HG03442 (cell line): ENCODE results near the gene KCND3.

Experiments
- ATAC-seq: cut with Tn5 transposase; IDR thresholded peaks from one replicate; pipeline ENCODE4 v1.9.1; 2021; ENCODE audit warnings: mild to moderate bottlenecking, moderate library complexity; ENCODE audit not compliant: unreplicated experiment

KCND3 gene

GRCh38 chr1:111884772-111885443 lies 104.6 kb downstream of the KCND3 start:
- no peak for ATAC-seq

GRCh38 chr1:111882986-111883560 lies 106.4 kb downstream of the KCND3 start:
- ATAC-seq: no peak

DNA sequence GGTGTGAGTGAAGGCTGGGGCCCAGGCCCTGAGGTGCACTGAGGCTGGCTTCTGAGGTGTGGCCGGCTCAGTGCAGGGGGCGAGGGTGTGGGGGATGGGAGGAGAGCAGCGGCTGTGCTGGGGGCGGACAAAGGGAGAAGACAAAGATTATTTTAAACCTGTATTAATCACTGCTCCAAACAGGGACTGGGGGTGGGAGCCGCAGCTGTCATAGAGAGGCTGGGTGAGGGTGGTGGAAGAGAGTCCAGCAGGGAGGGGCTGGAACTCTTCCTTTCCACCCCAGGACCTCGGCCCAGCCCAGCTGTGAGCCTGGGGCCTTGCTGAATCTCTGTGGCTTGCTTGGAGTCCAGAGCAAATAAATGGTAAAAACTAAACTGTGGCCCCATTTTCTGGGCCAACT lies 106.9 kb downstream of the KCND3 start:
- no peak for ATAC-seq

GRCh38 chr1:111880881-111881837 lies 108.3 kb downstream of the KCND3 start:
- no peak for ATAC-seq

DNA sequence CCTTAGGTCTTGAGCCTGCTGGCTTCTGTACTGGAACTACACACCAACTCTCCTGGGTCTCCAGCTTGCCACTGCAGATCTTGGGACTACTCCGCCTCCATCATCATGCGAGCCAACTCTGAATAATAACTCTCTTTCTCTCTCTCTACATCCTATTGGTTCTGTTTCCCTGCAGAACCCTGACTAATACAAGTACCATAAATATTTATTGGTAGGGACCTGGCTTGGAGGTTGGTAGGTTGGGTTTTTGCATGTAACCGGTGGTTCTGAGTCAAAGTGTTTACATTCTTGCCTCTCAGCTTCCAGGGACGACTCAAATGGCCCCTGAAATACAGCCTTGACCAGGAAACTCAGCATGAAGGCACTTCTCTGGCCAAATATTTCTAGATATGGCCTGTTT lies 110.4 kb downstream of the KCND3 start:
- ATAC-seq: no peak

DNA sequence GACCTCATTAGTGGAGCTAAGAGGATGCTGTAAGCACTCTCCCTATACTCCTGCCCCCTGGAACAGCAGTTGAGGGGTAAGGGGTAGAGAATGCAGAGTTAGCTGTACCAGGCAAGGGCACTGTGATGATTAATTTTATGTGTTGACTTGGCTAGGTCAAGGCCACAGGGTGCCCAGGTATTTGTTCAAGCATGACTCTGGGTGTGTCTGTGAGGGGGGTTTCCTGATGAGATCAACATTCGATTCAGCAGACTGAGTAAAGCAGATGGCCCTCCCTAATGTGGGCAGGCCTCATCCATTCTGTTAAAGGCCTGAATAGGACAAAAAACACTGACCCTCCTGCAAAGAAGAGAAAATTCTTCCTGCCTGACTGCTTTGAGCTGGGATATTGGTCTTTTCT lies 110.8 kb downstream of the KCND3 start:
- ATAC-seq: no peak

- ATAC-seq: no peak
These were observed 111.4 kb downstream of the KCND3 start for GRCh38 chr1:111878091-111878490.

DNA sequence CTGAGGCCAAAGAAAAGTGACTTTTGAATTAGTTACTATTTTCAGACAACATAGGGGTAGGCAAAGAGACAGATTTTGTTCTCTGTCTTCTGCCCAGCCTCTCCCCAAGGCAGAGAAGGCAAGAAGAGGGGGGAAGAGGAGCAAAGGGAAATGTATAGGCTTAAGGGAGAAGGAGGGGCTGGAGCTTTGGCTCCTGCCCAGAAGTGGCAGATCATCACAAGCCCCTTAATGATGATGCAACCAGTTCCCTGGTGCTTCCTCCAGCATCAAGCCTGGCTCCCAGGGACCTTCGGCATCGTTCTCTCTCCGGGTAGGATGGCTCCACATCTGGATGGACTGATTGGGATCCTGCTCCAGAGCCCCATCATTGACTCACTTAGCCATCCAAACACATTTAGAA lies 112.8 kb downstream of the KCND3 start:
- no peak for ATAC-seq

GRCh38 chr1:111875640-111876039 lies 113.8 kb downstream of the KCND3 start:
- ATAC-seq: no peak

GRCh38 chr1:111873460-111874030 lies 115.9 kb downstream of the KCND3 start:
- ATAC-seq: no peak

- ATAC-seq: no peak
These were observed 119.3 kb downstream of the KCND3 start for GRCh38 chr1:111870181-111870580.

- no peak for ATAC-seq
These were observed 121.5 kb downstream of the KCND3 start for GRCh38 chr1:111867868-111868440.

GRCh38 chr1:111864862-111865261 lies 124.6 kb downstream of the KCND3 start:
- ATAC-seq: no peak

- no peak for ATAC-seq
These were observed 126.1 kb downstream of the KCND3 start for GRCh38 chr1:111863401-111863800.

DNA sequence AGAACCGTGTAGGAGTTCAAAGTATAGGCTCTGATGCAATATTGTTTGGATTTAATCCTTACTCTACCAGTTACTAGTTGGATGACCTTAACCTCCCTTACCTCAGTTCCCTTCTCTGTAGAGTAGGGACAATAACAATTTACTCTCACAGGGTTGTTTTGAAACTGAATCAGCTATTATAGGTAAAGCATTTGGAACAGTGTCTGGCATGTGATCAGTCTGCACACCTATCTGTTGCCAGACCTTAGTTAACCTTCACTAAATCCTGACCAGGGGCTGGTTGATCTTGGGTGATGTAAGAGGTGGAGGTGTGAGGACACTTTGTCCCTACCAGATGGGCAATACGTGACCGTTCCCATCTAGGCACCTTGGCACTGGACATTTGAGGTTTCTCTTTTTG lies 126.9 kb downstream of the KCND3 start:
- no peak for ATAC-seq

DNA sequence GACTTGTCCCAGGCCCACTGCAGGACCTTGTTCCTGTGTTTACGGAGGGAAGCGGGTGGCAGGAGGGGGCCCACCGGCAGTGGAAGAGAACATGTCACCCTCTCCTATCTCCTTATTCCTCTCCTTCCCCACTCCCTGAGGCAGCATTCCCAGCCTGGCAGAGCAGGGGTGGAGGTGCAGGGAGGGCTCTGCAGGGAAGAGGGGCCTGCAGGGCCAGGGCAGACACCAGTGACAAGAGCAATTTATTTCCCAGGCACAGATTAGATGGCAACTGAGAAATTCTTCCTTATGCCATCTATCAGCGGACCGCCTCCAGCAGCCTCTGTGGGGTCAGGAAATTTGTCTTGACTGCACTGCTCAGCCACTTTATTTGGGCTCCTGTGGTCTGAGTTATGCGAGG lies 127.9 kb downstream of the KCND3 start:
- ATAC-seq: no peak

GRCh38 chr1:111857194-111857651 lies 132.2 kb downstream of the KCND3 start:
- no peak for ATAC-seq

- ATAC-seq: no peak
These were observed 132.9 kb downstream of the KCND3 start for GRCh38 chr1:111856411-111857185.

DNA sequence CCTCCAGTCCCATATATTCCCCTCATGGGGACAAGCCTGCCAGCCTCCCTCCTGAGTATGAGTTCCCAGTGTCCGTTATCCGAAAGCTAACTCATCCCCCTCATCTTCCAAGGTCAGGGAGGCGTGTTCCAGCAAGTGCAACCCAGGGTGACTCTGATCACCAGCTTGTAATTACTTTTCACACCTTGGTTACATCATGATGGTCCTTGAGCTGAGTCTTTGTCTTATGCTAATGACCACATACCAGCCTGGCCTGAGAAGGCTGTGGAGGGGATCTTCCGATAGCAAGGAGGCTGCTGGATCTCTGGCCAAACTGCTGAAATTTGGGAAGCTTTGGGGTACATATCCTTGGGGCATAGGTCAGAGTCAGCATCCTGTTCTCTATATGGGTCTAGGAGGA lies 134.2 kb downstream of the KCND3 start:
- ATAC-seq: no peak

DNA sequence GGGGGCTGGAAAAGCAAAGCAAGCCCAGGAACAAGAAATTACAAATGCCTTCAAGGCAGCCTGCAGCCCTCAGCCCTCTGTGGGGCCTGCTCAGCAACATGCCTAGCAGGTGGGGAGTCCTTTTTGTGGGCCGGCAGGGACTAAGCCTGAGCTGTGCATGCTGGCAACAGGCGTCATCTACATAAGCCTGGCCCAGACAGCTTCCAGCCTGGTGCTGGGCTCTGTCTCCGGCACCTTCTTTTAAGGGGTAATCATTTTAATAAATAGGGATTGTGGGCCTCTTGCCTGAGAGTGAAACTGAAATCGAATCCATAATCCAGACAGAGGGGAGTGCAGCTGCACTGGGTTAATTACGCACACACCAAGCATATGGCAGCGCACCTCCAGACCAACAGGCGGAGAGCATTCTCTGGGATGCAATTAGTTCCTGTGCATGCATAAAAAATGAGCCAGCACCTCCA lies 137.2 kb downstream of the KCND3 start:
- ATAC-seq: no peak
